Muscle layer of duodenum (tissue), 2 donors: ENCODE data around the gene UBXN1.
"Not testable (repeated sequence)": the region's sequence is repeated elsewhere in the genome, so short reads cannot be mapped to it uniquely, and the experiment has no call there.

Experiments used
- H3K27ac ChIP-seq: one replicate; pipeline ENCODE4 v1.7.0; 2013; ENCODE audit warnings: mild to moderate bottlenecking, low read length
- H3K27me3 ChIP-seq: one replicate; pipeline ENCODE4 v1.7.0; 2013; ENCODE audit warnings: low read depth, mild to moderate bottlenecking, control low read depth, low read length
- H3K36me3 ChIP-seq, 2 donors: one replicate each; pipeline ENCODE4 v1.7.0; 2013; ENCODE audit warnings: low read length in 2 of 2, control low read depth in 1 of 2, mild to moderate bottlenecking in 1 of 2; ENCODE audit not compliant: insufficient read depth in 2 of 2, control insufficient read depth in 1 of 2
- H3K4me1 ChIP-seq, 2 donors: one replicate each; pipeline ENCODE4 v1.7.0; 2013; ENCODE audit warnings: low read length in 2 of 2, mild to moderate bottlenecking in 2 of 2, control low read depth in 1 of 2, moderate library complexity in 1 of 2; ENCODE audit not compliant: insufficient read depth in 2 of 2, control insufficient read depth in 1 of 2
- H3K4me3 ChIP-seq, 2 donors: one replicate each; pipeline ENCODE4 v1.7.0; 2013; ENCODE audit warnings: low read length in 2 of 2, low read depth in 1 of 2, mild to moderate bottlenecking in 1 of 2
- H3K9me3 ChIP-seq, 2 donors: one replicate each; pipeline ENCODE4 v1.7.0; 2013; ENCODE audit warnings: low read length in 2 of 2, control low read depth in 1 of 2, mild to moderate bottlenecking in 1 of 2; ENCODE audit not compliant: control insufficient read depth in 1 of 2
- donor health status: healthy.

The UBXN1 gene

DNA sequence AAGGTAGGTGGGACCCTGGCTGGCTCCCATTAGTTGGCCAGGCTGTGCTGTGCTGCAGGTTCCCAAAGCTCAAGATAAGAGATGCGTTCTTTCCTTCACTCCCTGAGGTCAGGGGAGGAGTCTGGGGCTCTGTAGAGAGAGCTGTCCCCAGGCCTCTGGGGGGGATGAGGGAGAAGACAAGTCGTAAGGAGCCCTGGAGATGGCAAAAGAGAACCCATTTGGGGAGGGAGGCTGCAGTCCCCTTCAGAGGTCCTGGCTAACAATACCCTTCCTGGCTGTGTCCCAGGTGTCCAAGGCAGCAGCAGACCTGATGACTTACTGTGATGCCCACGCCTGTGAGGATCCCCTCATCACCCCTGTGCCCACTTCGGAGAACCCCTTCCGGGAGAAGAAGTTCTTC lies 29.5 kb upstream of the UBXN1 start:
- Histone ChIP-seq H3K4me3 (peak overlapping the region; percentile 70 to 76), H3K27ac (peak overlapping the region; percentile 94), H3K4me1 (peaks cover 23 to 44% of the 10 kb centered on the region in 2 donors), H3K9me3 (no peaks in the 10 kb centered on the region), H3K36me3 (peaks cover 11 to 19% of the 10 kb centered on the region in 2 donors), H3K27me3 (no peaks in the 10 kb centered on the region)

GRCh38 chr11:62707277-62707861 lies 28.5 kb upstream of the UBXN1 start, which contains the start of the genes BSCL2 and GNG3:
TSS of gene BSCL2 (minus strand) at chr11:62707424. CDS start at chr11:62707195, 229 bp downstream.
TSS of gene GNG3 (plus strand) at chr11:62707676. CDS start at chr11:62708296, 620 bp downstream.
- Histone ChIP-seq H3K4me3 (peak within 1 kb of the TSS; percentile 79 to 91), H3K27me3 (no peaks in the 10 kb centered on the region), H3K9me3 (no peaks in the 10 kb centered on the region), H3K27ac (peak within 1 kb of the TSS; percentile 67), H3K4me1 (peaks cover 23 to 44% of the 10 kb centered on the region in 2 donors), H3K36me3 (peaks cover 4 to 15% of the 10 kb centered on the region in 2 donors)

DNA sequence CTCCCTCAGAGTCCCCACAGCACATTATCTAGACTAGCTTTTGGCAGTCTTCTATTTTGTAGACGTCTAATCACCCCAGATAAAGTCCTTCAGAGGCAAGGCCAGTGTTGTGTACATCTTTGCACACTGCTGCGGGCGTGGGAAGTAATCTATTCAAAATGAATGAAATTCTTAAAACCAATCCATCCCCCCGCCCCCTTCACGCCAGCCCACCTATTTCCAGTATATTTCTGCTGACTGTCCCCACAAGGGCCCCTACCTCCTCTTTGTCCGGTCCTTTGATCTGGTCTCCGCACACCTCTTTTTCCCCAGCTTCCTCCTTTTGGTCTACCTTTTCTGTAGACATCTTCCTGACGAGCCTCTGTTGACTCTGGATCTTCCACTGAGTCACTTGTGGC lies 28.0 kb upstream of the UBXN1 start:
- H3K4me3 ChIP-seq, result peak overlapping the region; percentile 79 to 91
- H3K4me1 ChIP-seq, result peaks cover 23 to 44% of the 10 kb centered on the region in 2 donors
- H3K27me3 ChIP-seq, result no peaks in the 10 kb centered on the region
- H3K36me3 ChIP-seq, result peaks cover 0 to 11% of the 10 kb centered on the region in 2 donors
- peak overlapping the region; percentile 67 for H3K27ac ChIP-seq
- H3K9me3 ChIP-seq, result no peaks in the 10 kb centered on the region

DNA sequence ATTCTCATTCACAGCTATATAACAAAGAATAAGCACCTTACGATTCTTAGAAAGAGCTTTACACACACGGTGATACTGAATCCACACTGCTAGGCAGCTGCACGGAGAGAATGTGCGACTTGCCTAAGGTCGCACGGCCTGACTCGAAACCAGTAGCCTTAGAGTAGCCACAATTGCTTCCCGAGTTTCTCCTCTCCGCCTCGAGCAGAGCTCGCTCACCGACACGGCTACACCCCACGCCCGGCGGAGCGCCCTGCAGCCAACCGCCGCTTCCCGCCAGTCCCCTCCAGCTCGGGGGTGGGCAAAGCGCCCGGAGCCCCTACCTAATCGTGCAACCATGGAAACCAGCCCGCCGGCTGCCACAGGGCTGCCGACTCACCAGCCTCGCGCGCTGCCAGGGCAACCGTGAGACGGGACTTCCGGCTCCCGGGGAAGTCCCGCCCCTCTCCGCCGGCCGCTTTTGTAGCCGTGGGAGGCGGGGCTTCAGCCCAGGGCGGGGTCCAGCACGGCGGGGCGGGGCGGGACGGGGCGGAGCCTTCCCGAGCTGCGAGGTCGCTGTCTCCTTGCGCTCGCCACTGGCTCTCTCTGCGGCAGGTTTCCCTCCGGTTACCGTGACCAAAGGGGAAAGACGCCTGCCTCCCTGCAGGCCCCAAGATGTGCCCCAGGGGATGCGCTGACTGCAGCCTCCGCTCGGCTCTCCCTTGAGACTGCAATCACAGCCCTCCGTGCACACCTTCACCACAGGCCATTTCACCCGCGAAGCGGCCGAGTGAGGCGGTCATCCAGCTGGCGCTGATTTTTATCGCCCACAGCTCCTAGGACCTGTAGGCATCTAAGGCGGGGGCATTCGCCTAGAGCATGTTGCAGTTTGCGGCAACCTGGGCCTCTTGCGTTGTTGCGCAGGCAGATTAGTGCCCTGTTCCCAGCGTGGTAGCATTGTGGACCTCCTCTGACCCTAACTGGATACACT lies 27.3 kb upstream of the UBXN1 start:
- Histone ChIP-seq H3K36me3 (peaks cover 2 to 7% of the 10 kb centered on the region in 2 donors), H3K27ac (peak overlapping the region; percentile 88), H3K27me3 (no peaks in the 10 kb centered on the region), H3K4me1 (peaks cover 23 to 44% of the 10 kb centered on the region in 2 donors), H3K4me3 (peak overlapping the region; percentile 79 to 91), H3K9me3 (no peaks in the 10 kb centered on the region)

GRCh38 chr11:62705413-62705812 lies 26.5 kb upstream of the UBXN1 start:
- Histone ChIP-seq H3K36me3 (peaks cover 2 to 3% of the 10 kb centered on the region in 2 donors), H3K27me3 (no peaks in the 10 kb centered on the region), H3K27ac (peak overlapping the region; percentile 88), H3K4me1 (peaks cover 22 to 39% of the 10 kb centered on the region in 2 donors), H3K9me3 (no peaks in the 10 kb centered on the region), H3K4me3 (peak overlapping the region; percentile 79 to 91)

DNA sequence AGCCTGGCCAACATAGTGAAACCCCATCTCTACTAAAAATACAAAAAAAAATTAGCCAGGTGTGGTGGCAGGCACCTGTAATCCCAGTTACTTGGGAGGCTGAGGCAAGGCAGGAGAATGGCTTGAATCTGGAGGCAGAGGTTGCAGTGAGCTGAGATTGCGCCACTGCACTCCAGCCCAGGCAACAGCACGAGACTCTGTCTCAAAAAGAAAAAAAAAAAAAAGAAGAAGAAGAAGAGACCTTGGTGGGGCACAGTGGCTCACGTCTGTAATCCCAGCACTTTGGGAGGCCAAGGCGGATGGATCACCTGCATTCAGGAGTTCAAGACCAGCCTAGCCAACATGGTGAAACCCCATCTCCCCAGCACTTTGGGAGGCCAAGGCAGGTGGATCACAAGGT lies 25.0 kb upstream of the UBXN1 start:
- peaks cover 17 to 33% of the 10 kb centered on the region in 2 donors for H3K4me1 ChIP-seq
- not testable (repeated sequence) for H3K9me3 ChIP-seq, H3K27ac ChIP-seq, H3K4me3 ChIP-seq, H3K36me3 ChIP-seq, H3K27me3 ChIP-seq

- Histone ChIP-seq H3K4me1 (peaks cover 13 to 19% of the 10 kb centered on the region in 2 donors), H3K4me3 (no peak overlapping the region), H3K27me3 (no peaks in the 10 kb centered on the region), H3K27ac (no peak overlapping the region), H3K36me3 (peaks cover 0 to 3% of the 10 kb centered on the region in 2 donors), H3K9me3 (no peaks in the 10 kb centered on the region)
Measured at GRCh38 chr11:62702246-62702645, 23.4 kb upstream of the UBXN1 start.

DNA sequence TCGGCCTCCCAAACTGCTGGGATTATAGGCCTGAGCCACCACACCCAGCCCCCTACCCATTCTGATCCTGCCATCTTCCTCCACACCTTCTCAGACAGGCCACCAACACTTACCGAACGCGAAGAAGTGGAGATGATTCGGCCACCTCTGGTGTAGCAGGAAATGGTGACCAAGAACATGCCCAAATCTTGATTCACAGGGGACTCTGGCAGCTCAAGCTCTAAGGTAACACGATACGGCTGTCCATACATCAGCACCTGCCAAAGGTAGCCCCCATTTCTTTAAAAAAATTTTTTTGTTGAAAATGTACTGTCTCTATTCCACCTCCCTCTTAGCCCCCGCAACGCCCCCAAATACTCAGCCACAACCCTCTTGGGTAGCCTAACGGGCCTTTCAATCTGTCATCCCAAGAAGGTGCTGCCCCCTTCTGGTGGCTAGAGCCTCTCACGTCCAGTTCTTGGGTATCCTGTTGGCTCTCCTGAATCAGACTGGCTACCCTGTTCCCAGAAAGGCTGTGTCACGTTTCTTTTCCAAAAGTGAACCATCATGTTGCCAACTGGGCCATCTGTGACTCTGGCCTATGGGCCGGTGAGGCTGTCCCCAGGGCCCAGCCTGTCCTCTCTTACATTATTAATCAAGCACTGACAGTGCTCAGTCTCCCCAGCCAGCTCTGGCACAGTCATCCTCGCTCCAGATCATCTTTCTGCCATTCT lies 15.7 kb upstream of the UBXN1 start:
- Histone ChIP-seq H3K9me3 (no peaks in the 10 kb centered on the region), H3K27me3 (no peaks in the 10 kb centered on the region), H3K4me3 (no peak overlapping the region), H3K36me3 (peaks cover 25 to 30% of the 10 kb centered on the region in 2 donors), H3K4me1 (peaks cover 0 to 12% of the 10 kb centered on the region in 2 donors), H3K27ac (no peak overlapping the region)

DNA sequence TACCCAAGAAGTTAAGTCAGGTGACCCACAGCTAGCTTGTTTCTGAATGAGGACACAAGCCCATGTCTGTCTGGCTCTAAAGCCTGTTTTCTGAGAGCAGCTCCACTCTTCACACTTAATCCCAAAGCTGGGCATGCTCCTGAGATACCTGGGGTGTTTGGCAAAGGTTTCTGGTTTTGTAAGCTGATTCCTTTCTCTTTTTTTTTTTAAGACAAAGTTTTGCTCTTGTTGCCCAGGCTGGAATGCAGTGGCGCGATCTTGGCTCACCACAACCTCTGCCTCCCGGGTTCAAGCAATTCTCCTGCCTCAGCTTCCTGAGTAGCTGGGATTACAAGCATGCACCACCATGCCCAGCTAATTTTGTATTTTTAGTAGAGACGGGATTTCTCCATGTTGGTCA lies 14.8 kb upstream of the UBXN1 start:
- Histone ChIP-seq H3K4me1 (peaks cover 0 to 12% of the 10 kb centered on the region in 2 donors), H3K36me3 (peaks cover 25 to 30% of the 10 kb centered on the region in 2 donors)
- not testable (repeated sequence) for H3K27ac ChIP-seq, H3K27me3 ChIP-seq, H3K4me3 ChIP-seq, H3K9me3 ChIP-seq

GRCh38 chr11:62689421-62690183 lies 10.7 kb upstream of the UBXN1 start, which contains the start of gene LRRN4CL:
TSS of gene LRRN4CL (minus strand) at chr11:62689530. CDS start at chr11:62688508, 1,022 bp downstream.
- H3K4me3 ChIP-seq, result peak within 1 kb of the TSS; percentile 47 to 49
- H3K4me1 ChIP-seq, result peaks cover 0 to 12% of the 10 kb centered on the region in 2 donors
- no peaks in the 10 kb centered on the region for H3K9me3 ChIP-seq
- peak within 1 kb of the TSS; percentile 74 for H3K27ac ChIP-seq
- no peaks in the 10 kb centered on the region for H3K27me3 ChIP-seq
- H3K36me3 ChIP-seq, result peaks cover 25 to 30% of the 10 kb centered on the region in 2 donors
